Pancreas (tissue), 10 donors: Measurements from ENCODE around the gene SH3RF3. TPM values are rescaled to one million over a fixed set of nuclear protein-coding genes. Genes with fewer than 3 reads are reported as not detected.

ENCODE experiments used
- ATAC-seq, 4 donors: fragments of 200-7000 bp; cut with Tn5 transposase; one replicate each; pipeline versions ENCODE4 v1.8.0 to v1.9.1; 2020; ENCODE audit warnings: mild to moderate bottlenecking in 4 of 4, moderate library complexity in 4 of 4
- DNase-seq, 6 donors: peaks; one replicate each; pipeline ENCODE4 v3.0.0-alpha.2; 2020
- FAIRE-seq: peaks from 2 replicates; lab custom pipeline; 2012; peaks lifted over from hg19 to GRCh38; lab: Jason Lieb, UNC
- H3K27ac ChIP-seq, 4 donors: fragments of 200-600 bp; sonication (generic); 1 replicate in 3 of 4; 2 replicates in 1 of 4; pipeline versions ENCODE4 v1.5.0 to v1.8.0; 2020
- H3K27me3 ChIP-seq, 4 donors: fragments of 200-600 bp; one replicate each; pipeline ENCODE4 v1.8.0; 2021
- H3K36me3 ChIP-seq, 3 donors: fragments of 200-600 bp; sonication (generic) in 1 of 3; one replicate each; pipeline versions ENCODE4 v1.5.0 to v1.8.0; 2020 to 2021
- H3K4me1 ChIP-seq, 3 donors: fragments of 200-600 bp; one replicate each; pipeline ENCODE4 v1.8.0; 2021
- H3K4me3 ChIP-seq, 4 donors: fragments of 200-600 bp; sonication (generic) in 2 of 4; one replicate each; pipeline versions ENCODE4 v1.5.0 to v1.8.0; 2020 to 2021
- H3K9me3 ChIP-seq, 4 donors: fragments of 200-600 bp; one replicate each; pipeline ENCODE4 v1.8.0; 2021
- WGBS, 2 donors: extraction: QIAGEN DNeasy Blood & Tissue Kit; methylation state at CpG; one replicate each; pipeline ENCODE4 v1.1.7; 2013; 5-methylcytosine and 5-hydroxymethylcytosine counted together
- intact Hi-C, 3 donors: fragments of 100-400 bp; cut with DNase I; formaldehyde crosslinking; loops; one replicate each; pipeline versions ENCODE4 v1.11.1 to v1.14.2; 2022
- polyA plus RNA-seq, 2 donors: library from polyadenylated mRNA; stranded (reverse); fragments of 200-250 nt; gene quantifications; one replicate each; pipeline ENCODE4 v1.2.3, GENCODE V29; 2013
- total RNA-seq, 6 donors: library from RNA; stranded (reverse); fragmentation: NEBNext Ultra II Directional in 4 of 6; extraction: Animal tissue kit (Norgen Biotek cat#: 25700) in 4 of 6; gene quantifications; one replicate each; pipeline versions ENCODE4 v1.2.1 to v1.2.4, GENCODE V29; 2021 to 2023
- TF ChIP-seq, protein P1 (sequence below), 4 donors: fragments of 200-600 bp; sonication (generic) in 3 of 4; IDR thresholded peaks; one replicate each; pipeline versions ENCODE4 v1.5.0 to v1.8.0; 2021; ENCODE audit warnings: antibody characterized with exemption in 4 of 4
- donor health status: healthy with polysubstance abuse.
- donor health status: DM: no; HTN: no; CAD: no; lungs with moderate emphysema.
- donor health status: DM: no; HTN: no; CAD: no.
- donor health status: control.
- donor health status: control.
- donor health status: Bipolar disorder and iron deficiency.
- donor health status: DM: yes; HTN: yes; CAD: no.
- donor health status: DM: no; HTN: no; CAD: no.
- donor health status: DM: no; HTN: no; CAD: no.
- donor health status: DM: yes; HTN: yes; CAD: no.

Gene SH3RF3
- total and polyA plus RNA-seq, 8 donors = 1.1 to 3.5 (median 1.8) TPM

- no peak overlapping the region for H3K4me3 ChIP-seq
- ATAC-seq (no peak), FAIRE-seq (no peak), DNase-seq (peak in 1 of 6 donors; percentile 29)
- TF ChIP-seq, protein P1, sequence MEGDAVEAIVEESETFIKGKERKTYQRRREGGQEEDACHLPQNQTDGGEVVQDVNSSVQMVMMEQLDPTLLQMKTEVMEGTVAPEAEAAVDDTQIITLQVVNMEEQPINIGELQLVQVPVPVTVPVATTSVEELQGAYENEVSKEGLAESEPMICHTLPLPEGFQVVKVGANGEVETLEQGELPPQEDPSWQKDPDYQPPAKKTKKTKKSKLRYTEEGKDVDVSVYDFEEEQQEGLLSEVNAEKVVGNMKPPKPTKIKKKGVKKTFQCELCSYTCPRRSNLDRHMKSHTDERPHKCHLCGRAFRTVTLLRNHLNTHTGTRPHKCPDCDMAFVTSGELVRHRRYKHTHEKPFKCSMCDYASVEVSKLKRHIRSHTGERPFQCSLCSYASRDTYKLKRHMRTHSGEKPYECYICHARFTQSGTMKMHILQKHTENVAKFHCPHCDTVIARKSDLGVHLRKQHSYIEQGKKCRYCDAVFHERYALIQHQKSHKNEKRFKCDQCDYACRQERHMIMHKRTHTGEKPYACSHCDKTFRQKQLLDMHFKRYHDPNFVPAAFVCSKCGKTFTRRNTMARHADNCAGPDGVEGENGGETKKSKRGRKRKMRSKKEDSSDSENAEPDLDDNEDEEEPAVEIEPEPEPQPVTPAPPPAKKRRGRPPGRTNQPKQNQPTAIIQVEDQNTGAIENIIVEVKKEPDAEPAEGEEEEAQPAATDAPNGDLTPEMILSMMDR (IDR thresholded peaks at IDR 0.05) = no peak
- no peaks in the 10 kb centered on the region for H3K9me3 ChIP-seq
- H3K27me3 ChIP-seq = no peaks in the 10 kb centered on the region
- no peak overlapping the region for H3K27ac ChIP-seq
- H3K4me1 ChIP-seq = no peaks in the 10 kb centered on the region
- H3K36me3 ChIP-seq = no peaks in the 10 kb centered on the region
- 52 to 54% methylated on average over 22 of the region's 22 CpGs for WGBS, 2 donors
- intact Hi-C loops = no loop called here
These were observed 281.2 kb downstream of the SH3RF3 start for GRCh38 chr2:109410039-109410815.

DNA sequence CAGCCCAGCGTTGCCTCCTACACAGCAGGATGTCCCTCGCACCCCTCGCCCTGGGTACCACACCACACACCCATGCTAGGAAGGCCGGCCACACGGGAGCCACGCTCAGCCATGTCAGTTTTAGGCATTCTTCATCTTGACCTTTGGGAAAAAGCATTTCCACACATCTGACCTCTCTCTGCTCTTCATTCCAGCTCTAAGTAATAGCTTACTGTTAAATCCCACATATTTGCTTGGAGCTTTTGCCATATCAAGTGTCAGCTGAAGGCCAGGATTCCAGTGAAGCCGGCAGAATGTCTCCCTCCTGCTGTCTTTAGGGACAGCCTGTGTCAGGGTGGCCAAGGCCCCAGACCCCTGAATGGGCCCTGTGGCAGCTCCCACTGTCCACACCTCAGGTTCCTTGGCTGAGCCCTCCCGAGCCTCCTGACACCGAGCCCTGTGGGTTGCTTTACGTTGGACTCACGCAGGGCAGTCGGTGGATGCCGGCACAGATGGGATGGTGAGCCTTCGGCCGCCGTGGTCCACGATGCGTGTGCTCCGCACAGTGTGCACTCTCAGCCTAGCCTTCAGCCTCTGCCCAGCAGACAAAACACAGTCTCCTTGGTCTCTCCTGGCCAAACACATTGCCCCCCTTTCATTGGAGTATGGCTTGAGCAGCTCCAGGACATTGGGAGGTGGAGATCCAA lies 282.8 kb downstream of the SH3RF3 start:
- Histone ChIP-seq H3K27me3 (no peaks in the 10 kb centered on the region), H3K27ac (no peak overlapping the region), H3K4me3 (no peak overlapping the region), H3K4me1 (no peaks in the 10 kb centered on the region), H3K9me3 (no peaks in the 10 kb centered on the region), H3K36me3 (no peaks in the 10 kb centered on the region)
- intact Hi-C loops = no loop called here
- 80 to 88% methylated on average over 19 of the region's 19 CpGs for WGBS, 2 donors
- ATAC-seq (no peak), DNase-seq (peak in 1 of 6 donors; percentile 13), FAIRE-seq (no peak)
- TF ChIP-seq, protein P1 (IDR thresholded peaks at IDR 0.05) = no peak

- intact Hi-C loops = no loop called here
- no peak for DNase-seq
These were observed 286.6 kb downstream of the SH3RF3 start for GRCh38 chr2:109415581-109416013.

GRCh38 chr2:109417701-109418335 lies 288.8 kb downstream of the SH3RF3 start:
- no peaks in the 10 kb centered on the region for H3K27me3 ChIP-seq
- WGBS, 2 donors = 64 to 69% methylated on average over 10 of the region's 10 CpGs
- TF ChIP-seq, protein P1 (IDR thresholded peaks at IDR 0.05) = no peak
- H3K4me3 ChIP-seq = no peak overlapping the region
- H3K4me1 ChIP-seq = no peaks in the 10 kb centered on the region
- H3K27ac ChIP-seq = no peak overlapping the region
- FAIRE-seq (no peak), ATAC-seq (no peak), DNase-seq (no peak)
- intact Hi-C loops = no loop called here
- H3K9me3 ChIP-seq = no peaks in the 10 kb centered on the region
- H3K36me3 ChIP-seq = no peaks in the 10 kb centered on the region

More at GRCh38 chr2:109415581-109416013, 286.6 kb downstream of the SH3RF3 start:
- ATAC-seq (no peak), FAIRE-seq (no peak)
- 63 to 68% methylated on average over 7 of the region's 7 CpGs for WGBS, 2 donors
- H3K27me3 ChIP-seq = no peaks in the 10 kb centered on the region
- H3K4me3 ChIP-seq = no peak overlapping the region
- no peaks in the 10 kb centered on the region for H3K9me3 ChIP-seq
- H3K36me3 ChIP-seq = no peaks in the 10 kb centered on the region
- H3K27ac ChIP-seq = no peak overlapping the region
- TF ChIP-seq, protein P1 (IDR thresholded peaks at IDR 0.05) = no peak
- H3K4me1 ChIP-seq = no peaks in the 10 kb centered on the region
